A549 treated with DMSO at 1 μM for 4 hours (cell line): ENCODE measurements around the gene C9orf43. TPM values are rescaled to one million over a fixed set of nuclear protein-coding genes. Genes with fewer than 3 reads are reported as not detected.

Experiments used
- total RNA-seq: library from RNA; stranded (reverse); fragments of 200-300 nt; extraction: Qiagen RNA extraction; gene quantifications from 5 replicates; pipeline ENCODE4 v1.2.3, GENCODE V29; 2022; ENCODE audit warnings: low read depth

Gene C9orf43, protein sequence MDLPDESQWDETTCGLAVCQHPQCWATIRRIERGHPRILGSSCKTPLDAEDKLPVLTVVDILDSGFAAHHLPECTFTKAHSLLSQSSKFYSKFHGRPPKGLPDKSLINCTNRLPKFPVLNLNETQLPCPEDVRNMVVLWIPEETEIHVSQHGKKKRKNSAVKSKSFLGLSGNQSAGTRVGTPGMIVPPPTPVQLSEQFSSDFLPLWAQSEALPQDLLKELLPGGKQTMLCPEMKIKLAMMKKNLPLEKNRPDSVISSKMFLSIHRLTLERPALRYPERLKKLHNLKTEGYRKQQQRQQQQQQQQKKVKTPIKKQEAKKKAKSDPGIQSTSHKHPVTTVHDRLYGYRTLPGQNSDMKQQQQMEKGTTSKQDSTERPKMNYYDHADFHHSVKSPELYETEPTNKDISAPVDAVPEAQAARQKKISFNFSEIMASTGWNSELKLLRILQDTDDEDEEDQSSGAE
- total RNA-seq = 0.45 to 1.2 TPM (median 0.54 TPM) in 5 replicates

DNA sequence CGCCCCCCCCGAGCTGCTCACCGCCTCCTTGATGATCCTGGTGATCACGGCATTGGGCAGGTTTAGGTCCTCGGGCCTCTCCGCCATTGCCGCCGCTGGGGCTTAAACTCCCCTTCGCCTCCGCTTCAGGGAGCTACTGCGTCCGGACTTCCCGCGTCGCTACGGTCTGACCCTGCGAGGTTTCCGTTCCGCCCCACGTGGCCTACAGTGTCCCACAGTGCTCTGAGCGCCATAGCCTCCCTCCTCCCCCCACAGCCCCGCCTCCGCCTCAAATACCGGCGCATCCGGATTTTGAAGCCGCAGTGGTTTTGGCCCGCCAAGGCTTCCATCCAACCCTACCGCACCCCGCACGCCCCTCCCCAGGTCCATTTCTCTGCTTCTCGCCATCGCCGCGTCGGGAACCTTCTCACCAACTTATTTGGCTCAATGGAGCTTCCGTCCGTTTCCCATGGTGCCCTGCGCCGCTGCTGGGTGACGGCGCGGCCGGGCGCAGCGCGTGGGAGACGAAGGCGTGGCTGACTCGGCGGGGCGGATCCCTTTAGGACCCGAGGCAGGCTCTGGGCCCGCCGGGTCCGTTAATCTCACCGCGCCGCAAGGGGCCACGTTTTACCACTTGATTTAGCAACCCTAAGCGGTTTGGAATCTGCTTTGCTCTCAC is at the start of gene C9orf43, which contains the start of gene POLE3:
C9orf43 (plus strand) TSS at position 541 of the 658 bp plus-strand sequence. CDS start 2,747 bp downstream, outside the sequence.
POLE3 (minus strand) TSS at position 469 of the 658 bp plus-strand sequence; CDS start at position 87, 382 bp downstream.

DNA sequence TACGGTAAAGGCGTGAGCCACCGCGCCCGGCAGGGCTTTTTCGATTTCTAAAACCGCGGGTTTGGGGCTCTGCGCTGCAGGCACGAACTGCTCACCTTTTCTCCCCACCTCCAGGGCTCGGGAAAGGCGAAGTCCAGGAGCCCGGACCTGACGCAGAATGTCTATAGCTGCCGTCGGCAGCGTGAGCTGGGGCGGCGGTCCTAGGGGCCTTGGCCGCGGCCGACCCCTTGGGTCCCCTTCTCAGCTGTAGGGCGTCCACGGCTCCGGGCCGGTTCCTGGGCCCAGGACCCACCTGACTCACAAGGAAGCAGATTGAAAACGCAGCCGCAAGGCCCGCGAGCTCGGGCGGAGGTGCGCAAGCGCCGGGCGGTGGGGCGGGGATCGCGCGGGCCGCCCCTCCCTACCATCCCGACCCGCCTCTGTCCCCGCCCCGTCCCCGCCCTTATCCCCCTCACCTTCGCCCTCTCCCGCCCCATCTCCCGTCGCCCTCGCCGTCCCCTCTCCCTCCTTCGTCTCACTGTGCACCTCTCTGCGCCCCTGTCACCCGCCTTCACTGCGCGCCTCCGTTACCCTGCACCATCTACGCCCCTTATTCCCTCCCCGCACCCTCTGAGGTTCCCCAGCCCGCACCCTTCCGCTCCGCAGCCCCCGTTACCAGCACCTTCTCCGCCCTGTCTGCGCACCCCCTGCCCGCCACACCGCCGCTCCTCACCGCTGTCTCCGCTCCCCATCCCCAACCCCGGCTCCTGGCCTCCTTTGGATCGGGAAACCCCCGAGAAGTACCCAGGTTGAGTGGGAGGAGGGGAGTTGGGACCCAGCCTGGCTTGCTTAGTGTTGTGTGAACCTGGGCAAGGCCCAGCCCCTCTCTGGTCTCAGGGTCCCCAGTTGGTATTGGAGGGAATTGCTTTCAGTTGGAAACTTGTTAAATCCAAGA is 33.6 kb upstream of the C9orf43 start, which contains the start of gene HDHD3:
HDHD3 (minus strand) TSS at position 353 of the 934 bp plus-strand sequence. CDS start 2,632 bp downstream, outside the sequence.

DNA sequence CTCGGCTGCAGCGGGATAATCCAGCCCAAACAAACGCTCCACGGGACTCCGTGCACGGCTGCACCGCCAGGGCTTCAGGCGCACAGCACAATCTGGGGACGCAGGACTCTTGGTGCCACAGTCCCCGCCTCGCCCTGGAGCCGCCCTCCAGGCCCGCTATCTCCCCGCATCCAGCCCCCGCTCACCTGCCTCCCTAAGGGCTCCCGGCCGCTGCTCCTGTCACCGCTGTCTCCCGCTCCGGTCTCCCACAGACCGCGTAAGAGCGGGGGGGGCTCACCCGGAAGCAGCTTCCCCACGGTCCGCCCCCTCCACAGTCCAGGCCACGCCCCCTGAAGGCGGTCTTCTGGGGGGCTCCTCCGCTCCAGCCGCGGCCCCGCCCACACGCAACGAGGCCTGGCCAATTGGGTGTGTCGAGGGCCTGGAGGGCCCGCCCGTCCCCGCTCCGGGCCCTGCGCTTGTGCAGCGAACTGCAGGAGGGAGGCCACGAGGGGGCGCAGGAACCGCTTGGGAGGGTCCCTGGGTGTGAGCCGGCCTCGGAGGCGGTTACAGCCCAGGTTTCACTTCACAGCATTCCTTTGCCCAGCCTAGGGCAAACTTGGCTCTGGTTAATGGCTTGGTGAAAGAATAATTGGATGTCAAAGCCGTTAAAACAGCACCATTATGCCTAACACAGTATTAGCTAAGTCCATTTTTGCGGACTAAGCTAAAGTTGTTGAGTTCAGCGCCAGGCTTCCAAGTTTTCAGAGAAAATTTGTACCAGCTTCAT is 9.3 kb upstream of the C9orf43 start, which contains the start of gene ALAD:
ALAD (minus strand) TSS at position 258 of the 766 bp plus-strand sequence. CDS start 7,725 bp downstream, outside the sequence.

DNA sequence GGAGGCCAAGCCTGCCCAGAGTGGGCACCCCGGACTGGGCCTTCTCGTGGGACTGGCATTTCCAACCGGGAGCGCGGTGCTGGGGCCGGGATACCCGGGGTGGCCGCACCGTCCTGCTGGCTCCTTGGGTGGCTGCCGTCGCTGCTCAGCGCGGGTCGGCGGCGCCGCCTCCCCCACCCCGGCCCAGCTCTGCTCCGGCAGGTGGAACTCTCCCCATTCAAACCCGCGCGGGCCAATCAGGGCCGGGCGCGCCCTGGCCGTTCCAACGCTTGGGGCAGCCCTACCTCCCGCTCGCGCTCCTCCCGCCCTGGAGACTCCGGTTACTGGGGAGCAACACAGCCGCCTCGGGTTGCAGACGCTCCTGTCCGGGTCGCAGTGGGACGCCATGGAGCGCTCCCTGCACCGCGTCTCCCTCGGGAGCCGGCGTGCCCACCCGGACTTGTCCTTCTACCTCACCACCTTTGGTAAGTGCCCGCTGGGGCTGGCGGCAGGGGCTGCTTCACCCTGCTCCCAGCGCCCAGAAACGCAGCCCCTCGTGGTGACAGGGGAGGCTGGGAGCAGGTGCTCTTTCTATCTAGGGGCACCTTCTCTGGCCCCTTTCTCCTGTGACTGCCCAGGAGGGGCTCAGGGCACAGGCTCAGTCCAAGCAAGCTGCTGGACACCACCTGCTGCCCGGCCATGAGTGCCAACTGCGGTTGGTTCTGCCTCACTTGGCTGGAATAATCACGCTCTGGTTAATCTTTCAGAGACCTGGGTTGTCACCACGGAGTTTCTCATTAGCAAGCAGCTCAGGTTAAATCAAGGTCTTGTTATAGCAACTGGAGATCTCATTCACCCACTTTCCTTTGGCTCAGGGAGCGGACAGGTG is 53.1 kb downstream of the C9orf43 start, which contains the start of gene RGS3:
RGS3 (plus strand) TSS at position 310 of the 868 bp plus-strand sequence; CDS start at position 386, 76 bp downstream.

Other genes starting within 250 kb of the C9orf43 start
- 15.4 to 19.6 TPM (median 19.4 TPM) in 5 replicates for gene FKBP15, start 189.5 kb upstream of the C9orf43 start, total RNA-seq
- 21.4 to 26.1 TPM (median 23.4 TPM) in 5 replicates for gene SLC31A1, start 189.2 kb upstream of the C9orf43 start, total RNA-seq
- 47.1 to 55.9 TPM (median 52.7 TPM) in 5 replicates for gene CDC26, start 135.2 kb upstream of the C9orf43 start, total RNA-seq
- 61.8 to 63.0 TPM (median 62.3 TPM) in 5 replicates for gene PRPF4, start 135.1 kb upstream of the C9orf43 start, total RNA-seq
- 0.20 TPM in 1 of 5 replicates, not detected in the others for gene RNF183, start 107.4 kb upstream of the C9orf43 start, total RNA-seq
- 1.0 to 1.5 TPM (median 1.4 TPM) in 5 replicates for gene WDR31, start 70.5 kb upstream of the C9orf43 start, total RNA-seq
- gene BSPRY, start 61.2 kb upstream of the C9orf43 start, total RNA-seq = 0.04 to 0.07 TPM (median 0.05 TPM) in 3 of 5 replicates, not detected in the others
- gene HDHD3, start 33.8 kb upstream of the C9orf43 start, total RNA-seq = 22.5 to 27.5 TPM (median 24.0 TPM) in 5 replicates
- gene ALAD, start 9.5 kb upstream of the C9orf43 start, total RNA-seq = 14.7 to 17.7 TPM (median 15.6 TPM) in 5 replicates
- 106 to 134 TPM (median 123 TPM) in 5 replicates for gene POLE3, start 72 bp upstream of the C9orf43 start, total RNA-seq
- gene RGS3, start 53.0 kb downstream of the C9orf43 start, total RNA-seq = 24.8 to 30.7 TPM (median 26.6 TPM) in 5 replicates